Mesothelial cell of epicardium (in vitro differentiated cells): ENCODE measurements around the gene FAM167B. TPM values are rescaled to one million over a fixed set of nuclear protein-coding genes. Genes with fewer than 3 reads are reported as not detected.
"Not testable (repeated sequence)": the region's sequence is repeated elsewhere in the genome, so short reads cannot be mapped to it uniquely, and the experiment has no call there.

ENCODE experiments used
- DNase-seq, 2 experiments: peaks; one replicate each; pipeline ENCODE4 v3.0.0; 2021; ENCODE audit warnings: low spot score in 2 of 2; ENCODE audit not compliant: unreplicated experiment in 2 of 2
- H3K27ac Mint-ChIP-seq: 2 replicates; pipeline ENCODE4 v1.8.0; 2021; ENCODE audit warnings: mixed read lengths
- H3K27me3 Mint-ChIP-seq: 2 replicates; pipeline ENCODE4 v1.8.0; 2021; ENCODE audit warnings: low read depth, mixed read lengths
- H3K36me3 Mint-ChIP-seq: 2 replicates; pipeline ENCODE4 v1.8.0; 2021; ENCODE audit warnings: mixed read lengths
- H3K4me1 Mint-ChIP-seq: 2 replicates; pipeline ENCODE4 v1.8.0; 2021; ENCODE audit warnings: mixed read lengths
- H3K4me3 Mint-ChIP-seq: 2 replicates; pipeline ENCODE4 v1.8.0; 2021; ENCODE audit warnings: mild to moderate bottlenecking, moderate library complexity, mixed read lengths
- H3K9me3 Mint-ChIP-seq: 2 replicates; pipeline ENCODE4 v1.8.0; 2021; ENCODE audit warnings: mixed read lengths
- total RNA-seq: library from RNA; stranded (reverse); gene quantifications from 3 replicates; pipeline ENCODE4 v1.2.1, GENCODE V29; 2021
- TF ChIP-seq, protein P1 (sequence below): fragments of 200-600 bp; sonication (generic); IDR thresholded peaks from one replicate; pipeline ENCODE4 v1.5.0; 2021; ENCODE audit warnings: antibody characterized with exemption; ENCODE audit not compliant: unreplicated experiment

The FAM167B gene
- total RNA-seq, 1 donor from 2014 or later: 1.8 TPM

DNA sequence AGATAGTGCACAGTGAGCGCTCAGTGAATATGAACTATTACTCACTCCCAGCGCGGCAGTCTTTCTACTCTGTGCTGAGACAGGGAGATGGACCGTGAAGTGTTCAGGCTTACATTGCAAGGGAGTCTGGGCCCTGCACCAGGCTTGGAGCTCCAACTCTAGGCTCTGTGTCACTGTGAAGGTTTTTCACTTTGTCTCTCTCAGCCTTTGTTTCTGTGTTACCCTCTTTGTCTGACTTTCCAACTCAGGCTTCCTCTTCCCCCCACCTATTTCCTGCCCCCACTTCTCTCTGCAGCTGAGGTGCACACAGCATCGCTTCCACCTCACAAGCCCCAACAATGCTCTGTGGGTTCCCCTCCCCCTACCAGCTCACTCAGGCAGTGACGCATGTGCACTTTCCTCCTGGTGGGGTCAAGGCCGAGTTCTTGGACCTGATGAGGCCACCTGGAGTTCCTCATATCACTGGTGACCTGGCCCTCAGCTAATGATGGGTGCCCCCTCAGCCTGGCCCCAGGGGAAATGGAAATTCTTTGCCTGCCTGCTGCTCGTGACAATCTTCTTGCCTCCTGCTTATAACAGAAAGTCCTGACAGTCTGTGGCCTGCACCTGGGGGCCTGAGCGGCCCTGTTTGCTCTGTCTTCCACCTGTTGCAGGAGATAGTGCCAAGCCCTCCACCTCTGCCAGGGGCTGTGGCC is 3.0 kb downstream of the FAM167B start:
- no peak for DNase-seq
- no peaks in the 10 kb centered on the region for H3K36me3 Mint-ChIP-seq
- H3K4me1 Mint-ChIP-seq: peaks cover 19% of the 10 kb centered on the region
- no peaks in the 10 kb centered on the region for H3K9me3 Mint-ChIP-seq
- TF ChIP-seq, protein P1, sequence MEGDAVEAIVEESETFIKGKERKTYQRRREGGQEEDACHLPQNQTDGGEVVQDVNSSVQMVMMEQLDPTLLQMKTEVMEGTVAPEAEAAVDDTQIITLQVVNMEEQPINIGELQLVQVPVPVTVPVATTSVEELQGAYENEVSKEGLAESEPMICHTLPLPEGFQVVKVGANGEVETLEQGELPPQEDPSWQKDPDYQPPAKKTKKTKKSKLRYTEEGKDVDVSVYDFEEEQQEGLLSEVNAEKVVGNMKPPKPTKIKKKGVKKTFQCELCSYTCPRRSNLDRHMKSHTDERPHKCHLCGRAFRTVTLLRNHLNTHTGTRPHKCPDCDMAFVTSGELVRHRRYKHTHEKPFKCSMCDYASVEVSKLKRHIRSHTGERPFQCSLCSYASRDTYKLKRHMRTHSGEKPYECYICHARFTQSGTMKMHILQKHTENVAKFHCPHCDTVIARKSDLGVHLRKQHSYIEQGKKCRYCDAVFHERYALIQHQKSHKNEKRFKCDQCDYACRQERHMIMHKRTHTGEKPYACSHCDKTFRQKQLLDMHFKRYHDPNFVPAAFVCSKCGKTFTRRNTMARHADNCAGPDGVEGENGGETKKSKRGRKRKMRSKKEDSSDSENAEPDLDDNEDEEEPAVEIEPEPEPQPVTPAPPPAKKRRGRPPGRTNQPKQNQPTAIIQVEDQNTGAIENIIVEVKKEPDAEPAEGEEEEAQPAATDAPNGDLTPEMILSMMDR: no peak
- H3K27me3 Mint-ChIP-seq: no peaks in the 10 kb centered on the region
- H3K27ac Mint-ChIP-seq: no peak overlapping the region
- no peak overlapping the region for H3K4me3 Mint-ChIP-seq

GRCh38 chr1:32250893-32251716 is 4.1 kb downstream of the FAM167B start, which contains the start of gene LCK:
TSS of gene LCK (plus strand) at chr1:32251265. CDS start at chr1:32274330, 23,065 bp downstream.
- Mint-ChIP-seq H3K9me3 (no peaks in the 10 kb centered on the region), H3K36me3 (no peaks in the 10 kb centered on the region), H3K4me3 (no peak within 1 kb of the TSS), H3K27ac (peak within 1 kb of the TSS; percentile 21), H3K27me3 (no peaks in the 10 kb centered on the region), H3K4me1 (peaks cover 19% of the 10 kb centered on the region)
- DNase-seq: no peak
- TF ChIP-seq, protein P1: no peak

- H3K9me3 Mint-ChIP-seq: no peaks in the 10 kb centered on the region
- TF ChIP-seq, protein P1: no peak
- H3K27me3 Mint-ChIP-seq: no peaks in the 10 kb centered on the region
- no peak overlapping the region for H3K27ac Mint-ChIP-seq
- DNase-seq: no peak
- no peaks in the 10 kb centered on the region for H3K36me3 Mint-ChIP-seq
- H3K4me3 Mint-ChIP-seq: no peak overlapping the region
- peaks cover 8% of the 10 kb centered on the region for H3K4me1 Mint-ChIP-seq
These were observed 8.3 kb downstream of the FAM167B start for GRCh38 chr1:32255072-32256071.

DNA sequence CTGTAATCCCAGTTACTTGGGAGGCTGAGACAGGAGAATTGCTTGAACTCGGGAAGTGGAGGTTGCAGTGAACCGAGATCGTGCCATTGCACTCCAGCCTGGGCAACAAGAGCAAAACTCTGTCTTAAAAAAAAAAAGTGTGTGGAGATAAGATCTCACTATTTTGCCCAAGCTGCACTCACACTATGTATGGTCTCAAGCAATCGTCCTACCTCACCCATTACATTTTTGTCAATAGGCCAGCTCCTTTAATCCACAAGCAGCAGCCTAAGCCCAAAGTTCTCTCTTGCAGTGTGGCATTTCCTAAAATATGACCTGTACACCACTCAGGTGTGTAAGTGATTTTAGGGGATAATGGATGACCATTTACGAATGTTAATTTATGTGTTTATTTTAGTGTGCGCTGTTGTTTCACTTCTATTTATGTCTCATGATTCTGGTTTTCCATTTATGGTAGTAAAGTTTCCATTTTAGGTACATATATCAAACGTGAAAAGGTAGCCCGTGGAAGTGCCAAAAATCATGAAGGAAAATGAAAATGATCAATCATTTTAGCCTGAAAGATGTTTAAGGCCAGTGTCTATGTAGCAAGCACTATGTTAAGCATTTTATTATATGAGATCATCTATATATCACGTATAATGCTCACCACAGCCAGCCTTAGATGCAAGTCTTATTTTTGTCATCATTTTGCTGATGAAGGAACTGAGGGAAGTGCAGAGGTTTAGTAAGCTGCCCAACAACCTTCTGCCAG is 9.6 kb downstream of the FAM167B start:
- Mint-ChIP-seq H3K9me3 (no peaks in the 10 kb centered on the region), H3K36me3 (no peaks in the 10 kb centered on the region), H3K27me3 (no peaks in the 10 kb centered on the region), H3K27ac (no peak overlapping the region), H3K4me1 (peaks cover 2% of the 10 kb centered on the region), H3K4me3 (no peak overlapping the region)
- TF ChIP-seq, protein P1: no peak
- DNase-seq: no peak

DNA sequence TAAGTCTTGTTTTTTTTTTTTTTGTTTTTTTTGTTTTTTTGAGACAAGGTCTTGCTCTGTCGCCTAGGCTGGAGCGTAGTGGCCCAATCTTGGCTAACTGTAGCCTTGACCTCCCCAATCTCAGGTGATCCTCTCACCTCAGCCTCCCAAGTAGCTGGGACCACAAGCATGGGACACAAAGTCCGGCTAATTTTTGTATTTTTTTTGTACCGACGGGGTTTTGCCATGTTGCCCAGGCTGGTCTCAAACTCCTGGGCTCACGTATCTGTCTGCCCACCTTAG is 10.1 kb downstream of the FAM167B start:
- Mint-ChIP-seq H3K9me3 (no peaks in the 10 kb centered on the region), H3K4me3 (no peak overlapping the region), H3K36me3 (no peaks in the 10 kb centered on the region), H3K27me3 (no peaks in the 10 kb centered on the region), H3K4me1 (no peaks in the 10 kb centered on the region), H3K27ac (no peak overlapping the region)
- DNase-seq: no peak
- TF ChIP-seq, protein P1: no peak

DNA sequence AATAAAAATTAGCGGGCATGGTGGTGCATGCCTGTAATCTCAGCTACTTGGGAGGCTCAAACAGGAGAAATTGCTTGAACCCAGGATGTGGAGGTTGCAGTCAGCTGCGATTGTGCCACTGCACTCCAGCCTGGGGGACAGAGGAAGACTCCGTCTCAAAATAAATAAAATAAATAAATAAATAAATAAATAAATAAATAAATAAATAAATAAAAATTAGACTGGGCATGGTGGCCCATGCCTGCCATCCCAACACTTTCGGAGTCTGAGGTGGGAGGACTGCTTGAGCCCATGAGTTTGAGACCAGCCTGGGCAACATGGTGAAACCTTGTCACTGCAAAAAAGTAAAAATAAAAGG is 16.2 kb downstream of the FAM167B start:
- DNase-seq, H3K36me3 Mint-ChIP-seq, H3K4me3 Mint-ChIP-seq, H3K27me3 Mint-ChIP-seq, H3K9me3 Mint-ChIP-seq, H3K4me1 Mint-ChIP-seq, H3K27ac Mint-ChIP-seq: not testable (repeated sequence)
